GM19324 (cell line): Measurements from ENCODE around the gene NUMBL.

Source experiments
- ATAC-seq: cut with Tn5 transposase; IDR thresholded peaks from one replicate; pipeline ENCODE4 v1.9.1; 2021; ENCODE audit warnings: mild to moderate bottlenecking, moderate library complexity; ENCODE audit not compliant: unreplicated experiment, low FRiP score

The NUMBL gene

GRCh38 chr19:40691421-40692211 is 1.2 kb upstream of the NUMBL start:
- no peak for ATAC-seq

GRCh38 chr19:40690693-40691420 is 406 bp upstream of the NUMBL start:
- ATAC-seq = peak; percentile 72

- no peak for ATAC-seq
Measured at GRCh38 chr19:40689339-40690049, 957 bp downstream of the NUMBL start.

- ATAC-seq = no peak
Measured at GRCh38 chr19:40688987-40689338, 1.5 kb downstream of the NUMBL start.

GRCh38 chr19:40688309-40688708 is 2.1 kb downstream of the NUMBL start:
- no peak for ATAC-seq

GRCh38 chr19:40687525-40688016 is 2.9 kb downstream of the NUMBL start:
- no peak for ATAC-seq

GRCh38 chr19:40686882-40687524 is 3.4 kb downstream of the NUMBL start:
- no peak for ATAC-seq

GRCh38 chr19:40685563-40685962 is 4.9 kb downstream of the NUMBL start:
- ATAC-seq = no peak

GRCh38 chr19:40685016-40685526 is 5.4 kb downstream of the NUMBL start:
- ATAC-seq = no peak

- ATAC-seq = no peak
Measured at GRCh38 chr19:40684280-40684679, 6.2 kb downstream of the NUMBL start.

- ATAC-seq = no peak
Measured at GRCh38 chr19:40683437-40683836, 7.0 kb downstream of the NUMBL start.

- no peak for ATAC-seq
Measured at GRCh38 chr19:40682431-40682964, 8.0 kb downstream of the NUMBL start.

- ATAC-seq = no peak
Measured at GRCh38 chr19:40681039-40681438, 9.4 kb downstream of the NUMBL start.

GRCh38 chr19:40677156-40677555 is 13.3 kb downstream of the NUMBL start:
- ATAC-seq = no peak

GRCh38 chr19:40674291-40674690 is 16.2 kb downstream of the NUMBL start:
- ATAC-seq = no peak

- no peak for ATAC-seq
Measured at GRCh38 chr19:40673397-40673796, 17.1 kb downstream of the NUMBL start.

GRCh38 chr19:40672573-40673299 is 17.7 kb downstream of the NUMBL start:
- no peak for ATAC-seq

- no peak for ATAC-seq
Measured at GRCh38 chr19:40672038-40672437, 18.4 kb downstream of the NUMBL start.

- no peak for ATAC-seq
Measured at GRCh38 chr19:40671404-40671803, 19.0 kb downstream of the NUMBL start.
